Measurements from ENCODE around the gene LGR4. TPM values are rescaled to one million over a fixed set of nuclear protein-coding genes. Genes with fewer than 3 reads are reported as not detected.

LGR4 gene
- total and polyA plus RNA-seq, 11 donors, result 7.4 to 39.1 (median 28.3) TPM

DNA sequence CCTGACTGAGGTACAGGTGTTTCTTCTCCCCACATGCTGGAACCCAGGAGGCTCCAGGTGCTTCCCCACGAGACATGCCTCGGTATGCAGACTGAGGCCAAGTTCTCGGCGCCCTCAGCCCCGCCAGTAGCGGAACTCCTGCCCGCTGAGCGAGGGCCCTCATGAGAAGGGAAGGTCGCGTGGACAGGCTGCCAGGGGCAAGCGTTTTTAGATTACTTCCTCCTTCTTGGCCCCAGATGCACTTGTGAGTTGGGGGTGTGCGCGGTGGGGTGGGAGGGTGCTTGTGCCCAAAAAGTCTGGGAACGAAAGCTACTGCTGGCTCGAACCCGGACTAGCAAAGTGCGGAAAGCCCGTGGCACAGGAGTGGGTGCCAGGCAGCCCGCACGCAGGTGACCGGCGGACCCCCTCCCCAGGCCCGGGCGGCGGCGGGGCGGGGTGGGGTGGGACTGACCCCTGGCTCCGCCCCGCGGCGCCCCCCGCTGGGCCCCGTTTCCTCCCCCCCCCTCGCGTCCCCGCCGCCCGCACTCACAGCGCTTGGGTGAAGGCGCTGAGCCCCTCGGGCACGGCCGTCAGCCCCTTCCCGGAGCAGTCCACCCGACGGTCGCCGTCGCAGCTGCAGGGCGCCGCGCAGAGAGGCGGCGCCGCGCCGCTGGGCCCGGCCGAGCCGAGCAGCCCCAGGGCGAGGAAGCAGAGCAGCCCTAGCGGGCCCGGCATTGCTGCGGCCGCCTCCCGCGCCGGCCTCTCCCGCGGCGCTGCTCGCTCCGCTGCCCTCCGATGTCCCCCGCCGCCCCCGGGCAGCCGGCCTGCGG, 797 bp downstream of the LGR4 start:
- Histone ChIP-seq H3K9me3 (no peaks in the 10 kb centered on the region), H3K36me3 (no peaks in the 10 kb centered on the region), H3K27ac (peak overlapping the region; percentile 69 to 93 (median 90)), H3K4me1 (peaks cover 0 to 40% (median 20%) of the 10 kb centered on the region in 12 donors), H3K27me3 (no peaks in the 10 kb centered on the region), H3K4me3 (peak overlapping the region; percentile 55 to 99 (median 79))
- DNase-seq (peak; percentile 30 to 70 (median 54)), ATAC-seq (peak in 3 of 4 donors; percentile 14 to 61 (median 55))
- intact Hi-C loops (cut with DNase I), result loop anchor here in 8 of 10 donors (2.0 to 10.0 kb wide), 6 partner anchors 35 to 107 kb away; partner anchors contain the start of genes CCDC34 (in 3 of the 8) and LIN7C (in 1 of the 8)
- TF ChIP-seq CTCF (IDR thresholded peaks at IDR 0.05) (no peak), POLR2A (IDR thresholded peaks at IDR 0.05) (no peak)
- WGBS, 4 donors, result 1 to 3% (median 1%) methylated on average over 19 to 79 of the region's 79 CpGs

GRCh38 chr11:27470826-27471588, 1.6 kb downstream of the LGR4 start:
- Histone ChIP-seq H3K27me3 (no peaks in the 10 kb centered on the region), H3K4me3 (peak overlapping the region; percentile 55 to 99 (median 79)), H3K9me3 (no peaks in the 10 kb centered on the region), H3K36me3 (no peaks in the 10 kb centered on the region), H3K4me1 (peaks cover 0 to 44% (median 20%) of the 10 kb centered on the region in 12 donors), H3K27ac (peak overlapping the region in 11 of 12 donors; percentile 69 to 93 (median 89))
- no peak for TF ChIP-seq POLR2A (IDR thresholded peaks at IDR 0.05)
- TF ChIP-seq CTCF (IDR thresholded peaks at IDR 0.05), result no peak
- DNase-seq, result peak in 1 of 5 donors; percentile 32
- intact Hi-C loops (cut with DNase I), result loop anchor here in 7 of 10 donors (5.0 to 10.0 kb wide), 5 partner anchors 74 to 106 kb away; partner anchors contain the start of gene CCDC34 (in 3 of the 7)
- no peak for ATAC-seq
- WGBS, 4 donors, result 20 to 45% (median 29%) methylated on average over 13 to 21 of the region's 21 CpGs

DNA sequence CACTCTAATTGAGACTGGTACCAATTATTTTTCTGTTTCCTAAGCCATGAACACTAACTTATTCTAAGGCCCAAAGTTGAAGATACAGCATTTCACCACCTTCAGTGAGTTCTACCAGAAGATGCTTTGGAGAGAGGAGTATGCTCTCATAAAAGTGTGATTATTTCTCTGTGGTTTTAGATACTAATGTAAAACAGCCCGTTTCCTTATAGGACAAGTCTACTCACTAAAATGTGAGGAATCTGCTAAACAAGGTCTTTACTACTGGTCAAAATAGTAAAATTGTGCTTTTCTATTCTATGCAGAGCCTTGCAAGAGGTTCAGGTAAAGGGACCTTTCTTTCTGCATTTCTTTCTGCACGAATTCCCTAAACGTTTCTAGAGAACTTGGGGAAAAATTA, 2.4 kb downstream of the LGR4 start:
- peak overlapping the region in 1 of 12 donors; percentile 80 for H3K27ac ChIP-seq
- peaks cover 0 to 53% (median 27%) of the 10 kb centered on the region in 12 donors for H3K4me1 ChIP-seq

More for the DNA sequence above, 2.4 kb downstream of the LGR4 start:
- H3K9me3 ChIP-seq, result no peaks in the 10 kb centered on the region
- 61 to 75% (median 74%) methylated on average over 3 of the region's 3 CpGs for WGBS, 4 donors
- H3K27me3 ChIP-seq, result no peaks in the 10 kb centered on the region
- intact Hi-C loops (cut with DNase I), result loop anchor here in 7 of 10 donors (5.0 to 10.0 kb wide), 5 partner anchors 73 to 105 kb away; partner anchors contain the start of gene CCDC34 (in 3 of the 7)
- peak overlapping the region in 10 of 12 donors; percentile 11 to 99 (median 79) for H3K4me3 ChIP-seq
- H3K36me3 ChIP-seq, result no peaks in the 10 kb centered on the region
- DNase-seq (no peak), ATAC-seq (no peak)
- no peak for TF ChIP-seq CTCF (IDR thresholded peaks at IDR 0.05)
- TF ChIP-seq POLR2A (IDR thresholded peaks at IDR 0.05), result no peak

All from heart left ventricle (tissue), 16 donors.